Kidney capillary endothelial cell (primary cell): ENCODE measurements around the gene XPA.
A peak's percentile ranks its signal among the peaks of the same experiment; 100 is the strongest.

Experiments
- DNase-seq: peaks from one replicate; pipeline ENCODE4 v3.0.0-alpha.2; 2018; ENCODE audit warnings: low spot score

XPA gene

GRCh38 chr9:97651646-97652045 lies 45.5 kb downstream of the XPA start:
- no peak for DNase-seq

- no peak for DNase-seq
Observed at GRCh38 chr9:97647996-97648395, 49.1 kb downstream of the XPA start.

GRCh38 chr9:97645720-97646119 lies 51.4 kb downstream of the XPA start:
- DNase-seq = no peak

- DNase-seq = no peak
Observed at GRCh38 chr9:97640325-97640724, 56.8 kb downstream of the XPA start.

- DNase-seq = no peak
Observed at GRCh38 chr9:97638666-97639065, 58.5 kb downstream of the XPA start.

- no peak for DNase-seq
Observed at GRCh38 chr9:97636903-97637302, 60.2 kb downstream of the XPA start.

GRCh38 chr9:97635026-97635425 lies 62.1 kb downstream of the XPA start:
- DNase-seq = no peak

GRCh38 chr9:97633859-97634490 lies 63.2 kb downstream of the XPA start:
- no peak for DNase-seq

GRCh38 chr9:97632985-97633858 lies 63.9 kb downstream of the XPA start, which contains the start of the genes NCBP1 and TSTD2:
NCBP1 (plus strand) TSS chr9:97633821; CDS start chr9:97633882, 61 bp downstream.
TSTD2 (minus strand) TSS chr9:97633368; CDS start chr9:97627562, 5,806 bp downstream.
- peak; percentile 96 for DNase-seq

- DNase-seq = no peak
Observed at GRCh38 chr9:97632248-97632984, 64.7 kb downstream of the XPA start.

- no peak for DNase-seq
Observed at GRCh38 chr9:97630591-97630990, 66.5 kb downstream of the XPA start.

GRCh38 chr9:97629156-97629555 lies 68.0 kb downstream of the XPA start:
- no peak for DNase-seq

- DNase-seq = no peak
Observed at GRCh38 chr9:97628668-97629067, 68.5 kb downstream of the XPA start.

- DNase-seq = no peak
Observed at GRCh38 chr9:97627624-97628023, 69.5 kb downstream of the XPA start.

- DNase-seq = no peak
Observed at GRCh38 chr9:97625620-97626019, 71.5 kb downstream of the XPA start.
